ENCODE data around the gene EGFR.

The EGFR gene

GRCh38 chr7:55212838-55213237, 194.0 kb downstream of the EGFR start:
- H3K79me2 ChIP-seq (ENCODE audit: control insufficient read depth, low read length), result no peaks in the 10 kb centered on the region
- no peaks in the 10 kb centered on the region for H3K36me3 ChIP-seq (ENCODE audit: control insufficient read depth, low read length)
- H3K4me1 ChIP-seq (ENCODE audit: control insufficient read depth, low read length), result no peaks in the 10 kb centered on the region
- no peak overlapping the region for H3K27ac ChIP-seq (ENCODE audit: low read depth, low read length)
- no peaks in the 10 kb centered on the region for H3F3A ChIP-seq (ENCODE audit: control insufficient read depth, insufficient read depth)
- H3K9me3 ChIP-seq (ENCODE audit: control insufficient read depth, insufficient read depth, low read length), result no peaks in the 10 kb centered on the region
- no peak overlapping the region for H3K4me3 ChIP-seq (ENCODE audit: low read length)
- no peaks in the 10 kb centered on the region for H4K20me1 ChIP-seq (ENCODE audit: control insufficient read depth, insufficient read depth, low read depth, low read length)
- H3K4me2 ChIP-seq (ENCODE audit: low read length), result no peak overlapping the region
- TF ChIP-seq CTCF (IDR thresholded peaks at IDR 0.05; ENCODE audit: low read depth, low read length, poor library complexity, severe bottlenecking) (no peak), EZH2phosphoT487 (IDR thresholded peaks at IDR 0.05; ENCODE audit: borderline replicate concordance, low read length) (no peak)
- H3K9me2 ChIP-seq (replicated peaks; ENCODE audit: control insufficient read depth, low read length), result no peaks in the 10 kb centered on the region
- no peaks in the 10 kb centered on the region for H3K27me3 ChIP-seq (ENCODE audit: control insufficient read depth, low read length)

- no peaks in the 10 kb centered on the region for H3F3A ChIP-seq (ENCODE audit: control insufficient read depth, insufficient read depth)
These were observed 195.9 kb downstream of the EGFR start for GRCh38 chr7:55214707-55215106.

GRCh38 chr7:55223023-55223422, 204.2 kb downstream of the EGFR start:
- Histone ChIP-seq H3F3A (ENCODE audit: control insufficient read depth, insufficient read depth) (no peaks in the 10 kb centered on the region), H3K9me3 (ENCODE audit: control insufficient read depth, insufficient read depth, low read length) (no peaks in the 10 kb centered on the region; the same call in 1 of the 2 replicates), H3K79me2 (ENCODE audit: control insufficient read depth, low read length) (no peaks in the 10 kb centered on the region), H3K9me2 (replicated peaks; ENCODE audit: control insufficient read depth, low read length) (no peaks in the 10 kb centered on the region), H4K20me1 (ENCODE audit: control insufficient read depth, insufficient read depth, low read depth, low read length) (no peaks in the 10 kb centered on the region), H3K4me2 (ENCODE audit: low read length) (no peak overlapping the region), H3K36me3 (ENCODE audit: control insufficient read depth, low read length) (no peaks in the 10 kb centered on the region), H3K4me1 (ENCODE audit: control insufficient read depth, low read length) (no peaks in the 10 kb centered on the region), H3K27ac (ENCODE audit: low read depth, low read length) (no peak overlapping the region), H3K27me3 (ENCODE audit: control insufficient read depth, low read length) (no peaks in the 10 kb centered on the region), H3K4me3 (ENCODE audit: low read length) (no peak overlapping the region)
- TF ChIP-seq EZH2phosphoT487 (IDR thresholded peaks at IDR 0.05; ENCODE audit: borderline replicate concordance, low read length), result no peak
- no peak for TF ChIP-seq CTCF (IDR thresholded peaks at IDR 0.05; ENCODE audit: low read depth, low read length, poor library complexity, severe bottlenecking)

More at GRCh38 chr7:55214707-55215106, 195.9 kb downstream of the EGFR start:
- no peaks in the 10 kb centered on the region for H3K36me3 ChIP-seq (ENCODE audit: control insufficient read depth, low read length)
- H3K4me1 ChIP-seq (ENCODE audit: control insufficient read depth, low read length), result no peaks in the 10 kb centered on the region
- no peak overlapping the region for H3K27ac ChIP-seq (ENCODE audit: low read depth, low read length)
- no peaks in the 10 kb centered on the region for H3K9me3 ChIP-seq (ENCODE audit: control insufficient read depth, insufficient read depth, low read length)
- H4K20me1 ChIP-seq (ENCODE audit: control insufficient read depth, insufficient read depth, low read depth, low read length), result no peaks in the 10 kb centered on the region
- no peak overlapping the region for H3K4me3 ChIP-seq (ENCODE audit: low read length)
- H3K4me2 ChIP-seq (ENCODE audit: low read length), result no peak overlapping the region
- no peaks in the 10 kb centered on the region for H3K27me3 ChIP-seq (ENCODE audit: control insufficient read depth, low read length)
- H3K79me2 ChIP-seq (ENCODE audit: control insufficient read depth, low read length), result no peaks in the 10 kb centered on the region
- no peaks in the 10 kb centered on the region for H3K9me2 ChIP-seq (replicated peaks; ENCODE audit: control insufficient read depth, low read length)
- TF ChIP-seq CTCF (IDR thresholded peaks at IDR 0.05; ENCODE audit: low read depth, low read length, poor library complexity, severe bottlenecking) (no peak), EZH2phosphoT487 (IDR thresholded peaks at IDR 0.05; ENCODE audit: borderline replicate concordance, low read length) (no peak)
